HG03135 (cell line): ENCODE results near the gene ISM1.
A peak's percentile ranks its signal among the peaks of the same experiment; 100 is the strongest.
"Not testable (repeated sequence)": the region's sequence is repeated elsewhere in the genome, so short reads cannot be mapped to it uniquely, and the experiment has no call there.

ENCODE experiments used
- ATAC-seq: cut with Tn5 transposase; IDR thresholded peaks from one replicate; pipeline ENCODE4 v1.9.1; 2021; ENCODE audit warnings: mild to moderate bottlenecking, moderate library complexity; ENCODE audit not compliant: unreplicated experiment

ISM1 gene

GRCh38 chr20:13221313-13221672, 219 bp downstream of the ISM1 start:
- peak; percentile 35 for ATAC-seq

GRCh38 chr20:13221673-13222318, 722 bp downstream of the ISM1 start:
- ATAC-seq, result peak; percentile 92

- ATAC-seq, result no peak
Measured at GRCh38 chr20:13222319-13222716, 1.2 kb downstream of the ISM1 start.

- ATAC-seq, result no peak
Measured at GRCh38 chr20:13223736-13224520, 2.9 kb downstream of the ISM1 start.

GRCh38 chr20:13226367-13226766, 5.3 kb downstream of the ISM1 start:
- no peak for ATAC-seq

GRCh38 chr20:13228771-13229170, 7.7 kb downstream of the ISM1 start:
- ATAC-seq, result no peak

- peak; percentile 87 for ATAC-seq
Measured at GRCh38 chr20:13229538-13229937, 8.5 kb downstream of the ISM1 start.

- ATAC-seq, result no peak
Measured at GRCh38 chr20:13231031-13231752, 10.1 kb downstream of the ISM1 start.

GRCh38 chr20:13232999-13233398, 11.9 kb downstream of the ISM1 start:
- no peak for ATAC-seq

GRCh38 chr20:13234961-13235360, 13.9 kb downstream of the ISM1 start:
- no peak for ATAC-seq

- ATAC-seq, result not testable (repeated sequence)
Measured at GRCh38 chr20:13236360-13236759, 15.3 kb downstream of the ISM1 start.

- no peak for ATAC-seq
Measured at GRCh38 chr20:13236990-13237720, 16.1 kb downstream of the ISM1 start.

- ATAC-seq, result no peak
Measured at GRCh38 chr20:13238001-13238653, 17.1 kb downstream of the ISM1 start.

- no peak for ATAC-seq
Measured at GRCh38 chr20:13243826-13244376, 22.8 kb downstream of the ISM1 start.

- no peak for ATAC-seq
Measured at GRCh38 chr20:13245250-13245723, 24.2 kb downstream of the ISM1 start.

- ATAC-seq, result no peak
Measured at GRCh38 chr20:13249118-13249797, 28.2 kb downstream of the ISM1 start.

GRCh38 chr20:13249798-13250170, 28.7 kb downstream of the ISM1 start:
- no peak for ATAC-seq

GRCh38 chr20:13250251-13250650, 29.2 kb downstream of the ISM1 start:
- ATAC-seq, result no peak

- no peak for ATAC-seq
Measured at GRCh38 chr20:13251106-13251903, 30.2 kb downstream of the ISM1 start.
